ENCODE results near the gene PRL.

GRCh38 chr6:22302838-22303237 lies 6.0 kb upstream of the PRL start:
- TF ChIP-seq CTCF (IDR thresholded peaks at IDR 0.05), result no peak
- no peak for TF ChIP-seq POLR2A (IDR thresholded peaks at IDR 0.05)
